Fibroblast of mammary gland (primary cell): ENCODE results near the gene GLYR1.

Experiments used
- DNase-seq: peaks from one replicate; pipeline ENCODE4 v3.0.0-alpha.2; 2010; ENCODE audit warnings: low read depth
- H3K4me3 ChIP-seq: 2 replicates; pipeline ENCODE4 v1.5.1; 2011; ENCODE audit warnings: low read depth, mild to moderate bottlenecking, low read length, moderate library complexity; ENCODE audit not compliant: control insufficient read depth
- TF ChIP-seq, protein P1 (sequence below): conservative IDR thresholded peaks from 2 replicates; pipeline ENCODE4 v1.5.1; 2011; ENCODE audit warnings: low read depth, low read length, inconsistent platforms; ENCODE audit not compliant: control insufficient read depth, insufficient read depth

GLYR1 gene

GRCh38 chr16:4777339-4778049 lies 69.6 kb downstream of the GLYR1 start:
- TF ChIP-seq, protein P1, sequence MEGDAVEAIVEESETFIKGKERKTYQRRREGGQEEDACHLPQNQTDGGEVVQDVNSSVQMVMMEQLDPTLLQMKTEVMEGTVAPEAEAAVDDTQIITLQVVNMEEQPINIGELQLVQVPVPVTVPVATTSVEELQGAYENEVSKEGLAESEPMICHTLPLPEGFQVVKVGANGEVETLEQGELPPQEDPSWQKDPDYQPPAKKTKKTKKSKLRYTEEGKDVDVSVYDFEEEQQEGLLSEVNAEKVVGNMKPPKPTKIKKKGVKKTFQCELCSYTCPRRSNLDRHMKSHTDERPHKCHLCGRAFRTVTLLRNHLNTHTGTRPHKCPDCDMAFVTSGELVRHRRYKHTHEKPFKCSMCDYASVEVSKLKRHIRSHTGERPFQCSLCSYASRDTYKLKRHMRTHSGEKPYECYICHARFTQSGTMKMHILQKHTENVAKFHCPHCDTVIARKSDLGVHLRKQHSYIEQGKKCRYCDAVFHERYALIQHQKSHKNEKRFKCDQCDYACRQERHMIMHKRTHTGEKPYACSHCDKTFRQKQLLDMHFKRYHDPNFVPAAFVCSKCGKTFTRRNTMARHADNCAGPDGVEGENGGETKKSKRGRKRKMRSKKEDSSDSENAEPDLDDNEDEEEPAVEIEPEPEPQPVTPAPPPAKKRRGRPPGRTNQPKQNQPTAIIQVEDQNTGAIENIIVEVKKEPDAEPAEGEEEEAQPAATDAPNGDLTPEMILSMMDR: no peak
- no peak overlapping the region for H3K4me3 ChIP-seq
- DNase-seq: no peak

GRCh38 chr16:4776141-4776705 lies 70.9 kb downstream of the GLYR1 start:
- DNase-seq: no peak
- TF ChIP-seq, protein P1: no peak
- H3K4me3 ChIP-seq: no peak overlapping the region

GRCh38 chr16:4775005-4775404 lies 72.1 kb downstream of the GLYR1 start:
- TF ChIP-seq, protein P1: no peak
- no peak for DNase-seq
- no peak overlapping the region for H3K4me3 ChIP-seq

GRCh38 chr16:4772351-4772750 lies 74.7 kb downstream of the GLYR1 start:
- DNase-seq: no peak

DNA sequence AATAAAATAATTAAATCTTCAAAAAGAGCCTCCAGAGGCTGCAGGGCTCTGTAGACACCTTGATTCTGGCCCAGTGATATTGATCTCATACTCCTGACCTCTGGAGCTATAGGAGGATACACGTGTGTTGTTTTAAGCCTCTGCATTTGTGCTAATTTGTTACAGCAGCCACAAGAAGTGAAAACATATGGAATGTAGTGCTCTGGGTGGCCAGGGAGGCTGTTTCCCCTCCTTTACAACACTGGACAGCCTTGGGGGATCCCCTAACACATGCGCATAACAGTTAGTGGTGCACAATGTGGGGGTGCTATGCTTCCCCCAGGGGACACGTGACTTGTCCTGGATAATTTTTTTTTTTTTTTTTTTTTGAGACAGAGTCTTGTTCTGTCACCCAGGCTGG lies 75.4 kb downstream of the GLYR1 start:
- TF ChIP-seq, protein P1: no peak
- no peak for DNase-seq

More at GRCh38 chr16:4772351-4772750, 74.7 kb downstream of the GLYR1 start:
- H3K4me3 ChIP-seq: no peak overlapping the region
- TF ChIP-seq, protein P1: no peak

GRCh38 chr16:4769306-4769638 lies 77.8 kb downstream of the GLYR1 start:
- DNase-seq: no peak
- TF ChIP-seq, protein P1: no peak
- peak overlapping the region; percentile 53 for H3K4me3 ChIP-seq

More for the DNA sequence above, 75.4 kb downstream of the GLYR1 start:
- no peak overlapping the region for H3K4me3 ChIP-seq
